Prostate gland (tissue), 2 donors: ENCODE data around the gene SERPINA4. TPM values are rescaled to one million over a fixed set of nuclear protein-coding genes. Genes with fewer than 3 reads are reported as not detected.

ENCODE experiments used
- DNase-seq: peaks from one replicate; pipeline ENCODE4 v3.0.0-alpha.2; 2019; ENCODE audit warnings: low spot score
- H3K27ac ChIP-seq, 2 donors: fragments of 200-600 bp; sonication (generic); 2 replicates each; pipeline ENCODE4 v1.5.1; 2017 to 2019
- H3K27me3 ChIP-seq: fragments of 200-600 bp; sonication (generic); replicated peaks from 2 replicates; pipeline ENCODE4 v1.5.1; 2019; ENCODE audit not compliant: insufficient read depth
- H3K36me3 ChIP-seq, 2 donors: fragments of 200-600 bp; sonication (generic); 1 replicate in 1 of 2; 2 replicates in 1 of 2; pipeline versions ENCODE4 v1.5.1 to v1.8.1; 2017 to 2019
- H3K4me1 ChIP-seq: fragments of 200-600 bp; sonication (generic); replicated peaks from 2 replicates; pipeline ENCODE4 v1.5.1; 2019
- H3K4me3 ChIP-seq, 2 donors: fragments of 200-600 bp; sonication (generic); 2 replicates each; pipeline ENCODE4 v1.5.1; 2017 to 2019
- H3K9me3 ChIP-seq: fragments of 200-600 bp; sonication (generic); 2 replicates; pipeline ENCODE4 v1.5.1; 2017
- POLR2A ChIP-seq: fragments of 450-650 bp; IDR thresholded peaks from one replicate; pipeline ENCODE4 v1.6.1; 2016; ENCODE audit warnings: antibody characterized with exemption, mild to moderate bottlenecking
- POLR2AphosphoS5 ChIP-seq: sonication (generic); formaldehyde crosslinking; IDR thresholded peaks from one replicate; pipeline ENCODE4 v1.6.1; 2017; ENCODE audit warnings: antibody characterized with exemption
- WGBS: methylation state at CpG from one replicate; pipeline ENCODE4 v1.1.5; 2018; 5-methylcytosine and 5-hydroxymethylcytosine counted together
- intact Hi-C: fragments of 100-400 bp; cut with DNase I; formaldehyde crosslinking; loops from one replicate; pipeline ENCODE4 v1.14.2; 2022
- total RNA-seq, 2 donors: library from RNA; depleted of rRNA; stranded (reverse); fragments of >200 nt; gene quantifications; one replicate each; pipeline ENCODE4 v1.1.0, GENCODE V29; 2016
- TF ChIP-seq, protein P1 (sequence below), 4 experiments: fragments of 200-600 bp in 2 of 4; fragments of 450-650 bp in 2 of 4; sonication (generic) in 2 of 4; IDR thresholded peaks; 1 replicate in 3 of 4; 2 replicates in 1 of 4; pipeline ENCODE4 v1.5.1; 2016 to 2019; ENCODE audit warnings: antibody characterized with exemption in 4 of 4, mild to moderate bottlenecking in 2 of 4, moderate library complexity in 2 of 4

Gene SERPINA4
- total RNA-seq, 2 donors from 2014 or later: 2.2 TPM; not detected in 1

DNA sequence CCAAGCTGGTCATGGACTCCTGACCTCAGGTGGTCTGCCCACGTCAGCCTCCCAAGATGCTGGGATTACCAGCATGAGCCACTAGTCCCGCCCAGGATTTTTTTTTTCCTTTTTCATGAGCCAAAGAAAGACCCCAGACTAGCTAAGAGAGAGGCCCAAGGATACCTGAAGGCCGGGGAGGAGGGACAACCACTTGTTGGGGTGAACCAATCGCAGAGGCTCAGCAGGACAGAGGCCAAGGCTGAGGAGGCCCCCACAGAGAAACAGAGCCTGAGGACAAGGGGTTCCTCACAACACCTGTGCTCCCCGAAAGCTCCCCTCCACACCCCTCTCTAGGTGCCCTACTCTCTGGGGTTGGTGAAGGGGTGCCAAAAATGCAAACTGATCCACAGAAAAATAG, 49.9 kb downstream of the SERPINA4 start:
- TF ChIP-seq, protein P1, sequence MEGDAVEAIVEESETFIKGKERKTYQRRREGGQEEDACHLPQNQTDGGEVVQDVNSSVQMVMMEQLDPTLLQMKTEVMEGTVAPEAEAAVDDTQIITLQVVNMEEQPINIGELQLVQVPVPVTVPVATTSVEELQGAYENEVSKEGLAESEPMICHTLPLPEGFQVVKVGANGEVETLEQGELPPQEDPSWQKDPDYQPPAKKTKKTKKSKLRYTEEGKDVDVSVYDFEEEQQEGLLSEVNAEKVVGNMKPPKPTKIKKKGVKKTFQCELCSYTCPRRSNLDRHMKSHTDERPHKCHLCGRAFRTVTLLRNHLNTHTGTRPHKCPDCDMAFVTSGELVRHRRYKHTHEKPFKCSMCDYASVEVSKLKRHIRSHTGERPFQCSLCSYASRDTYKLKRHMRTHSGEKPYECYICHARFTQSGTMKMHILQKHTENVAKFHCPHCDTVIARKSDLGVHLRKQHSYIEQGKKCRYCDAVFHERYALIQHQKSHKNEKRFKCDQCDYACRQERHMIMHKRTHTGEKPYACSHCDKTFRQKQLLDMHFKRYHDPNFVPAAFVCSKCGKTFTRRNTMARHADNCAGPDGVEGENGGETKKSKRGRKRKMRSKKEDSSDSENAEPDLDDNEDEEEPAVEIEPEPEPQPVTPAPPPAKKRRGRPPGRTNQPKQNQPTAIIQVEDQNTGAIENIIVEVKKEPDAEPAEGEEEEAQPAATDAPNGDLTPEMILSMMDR (IDR thresholded peaks at IDR 0.05): no peak
- TF ChIP-seq POLR2A (no peak), POLR2AphosphoS5 (no peak)
- 98% methylated on average over 5 of the region's 5 CpGs for WGBS
- Histone ChIP-seq H3K4me3 (no peak overlapping the region), H3K9me3 (no peaks in the 10 kb centered on the region), H3K27ac (no peak overlapping the region), H3K27me3 (no peaks in the 10 kb centered on the region), H3K36me3 (no peaks in the 10 kb centered on the region), H3K4me1 (no peaks in the 10 kb centered on the region)
- intact Hi-C loops: no loop called here
- DNase-seq: no peak

DNA sequence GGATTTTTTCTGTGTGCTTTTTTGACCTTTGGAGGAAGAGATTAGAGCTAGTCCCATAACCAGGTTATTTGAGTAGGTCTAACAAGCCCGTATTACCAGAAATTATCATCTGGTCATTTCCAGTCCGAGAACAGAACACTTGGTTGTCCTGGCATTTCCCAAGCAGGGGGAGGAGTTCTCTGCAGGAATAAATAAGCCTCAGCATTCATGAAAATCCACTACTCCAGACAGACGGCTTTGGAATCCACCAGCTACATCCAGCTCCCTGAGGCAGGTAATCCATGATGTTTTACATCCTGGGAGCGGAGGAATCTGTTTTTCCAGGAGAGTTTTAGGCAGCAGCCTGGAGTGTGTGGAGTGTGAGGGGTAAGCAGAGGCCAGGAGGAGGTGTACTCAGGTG, 50.9 kb downstream of the SERPINA4 start, which contains the start of gene SERPINA3:
TSS of gene SERPINA3 (plus strand) at position 218 of the 400 bp plus-strand sequence. CDS start 2,051 bp downstream, outside the sequence.
- intact Hi-C loops: no loop called here
- H3K27me3 ChIP-seq: no peaks in the 10 kb centered on the region
- DNase-seq: no peak
- peak within 1 kb of the TSS in 1 of 2 donors; percentile 22 for H3K27ac ChIP-seq
- H3K4me1 ChIP-seq: no peaks in the 10 kb centered on the region
- TF ChIP-seq POLR2AphosphoS5 (peak; percentile 31), POLR2A (no peak)
- TF ChIP-seq, protein P1 (IDR thresholded peaks at IDR 0.05): no peak
- no peaks in the 10 kb centered on the region for H3K36me3 ChIP-seq
- H3K9me3 ChIP-seq: no peaks in the 10 kb centered on the region
- WGBS: 40% methylated on average over 4 of the region's 4 CpGs
- no peak within 1 kb of the TSS for H3K4me3 ChIP-seq

DNA sequence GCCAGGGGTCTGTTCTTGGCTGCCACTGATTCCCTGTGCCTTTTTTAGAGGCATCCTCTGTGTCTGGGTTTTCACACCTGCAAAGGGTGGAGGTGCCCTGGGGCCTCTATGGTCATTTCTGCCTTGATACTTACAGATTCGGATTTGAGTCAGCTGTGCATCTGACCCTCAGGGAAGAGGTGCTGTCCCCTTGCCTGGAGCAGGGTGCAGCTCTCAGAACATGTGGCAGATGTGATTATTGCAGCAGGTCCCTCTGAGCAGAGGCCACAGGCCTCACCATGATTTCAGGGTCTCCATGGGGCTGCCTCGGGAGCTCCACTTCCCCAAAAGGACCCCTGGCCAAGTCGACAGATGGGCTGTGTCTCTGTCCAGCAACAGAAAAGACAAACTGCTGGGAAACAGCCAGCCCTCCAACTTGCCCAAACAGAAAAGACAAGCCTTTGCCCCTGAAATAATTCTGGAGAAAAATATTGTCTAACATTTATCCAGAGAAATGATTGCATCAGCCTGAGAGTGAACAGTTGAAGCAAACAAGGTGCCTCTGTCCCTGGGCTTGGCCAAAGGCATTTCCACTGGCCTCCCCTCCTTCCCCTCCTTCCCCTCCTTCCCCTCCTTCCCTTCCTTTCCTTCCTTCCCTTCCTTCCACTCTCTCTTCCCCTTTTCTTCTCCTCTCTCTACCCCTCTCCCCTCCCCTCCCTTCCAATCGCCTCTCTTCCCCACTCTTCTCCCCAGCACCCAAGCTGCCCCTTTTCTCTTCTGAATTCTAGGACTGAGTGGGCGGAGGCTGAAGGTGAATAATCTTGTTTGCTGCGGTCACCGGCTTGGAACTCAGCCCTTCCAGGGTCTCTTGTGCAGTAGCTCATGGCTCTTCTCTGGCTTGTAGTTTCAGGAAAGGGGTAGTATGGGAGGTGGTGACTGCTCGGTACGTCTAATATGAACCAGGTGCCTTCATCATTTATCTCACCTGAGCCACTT, 51.6 kb downstream of the SERPINA4 start:
- DNase-seq: no peak
- no peaks in the 10 kb centered on the region for H3K36me3 ChIP-seq
- no peaks in the 10 kb centered on the region for H3K4me1 ChIP-seq
- H3K27ac ChIP-seq: peak overlapping the region in 1 of 2 donors; percentile 22
- 54% methylated on average over 9 of the region's 9 CpGs for WGBS
- intact Hi-C loops: no loop called here
- no peaks in the 10 kb centered on the region for H3K9me3 ChIP-seq
- H3K4me3 ChIP-seq: no peak overlapping the region
- H3K27me3 ChIP-seq: no peaks in the 10 kb centered on the region
- TF ChIP-seq POLR2A (no peak), POLR2AphosphoS5 (no peak)
- TF ChIP-seq, protein P1 (IDR thresholded peaks at IDR 0.05): no peak

DNA sequence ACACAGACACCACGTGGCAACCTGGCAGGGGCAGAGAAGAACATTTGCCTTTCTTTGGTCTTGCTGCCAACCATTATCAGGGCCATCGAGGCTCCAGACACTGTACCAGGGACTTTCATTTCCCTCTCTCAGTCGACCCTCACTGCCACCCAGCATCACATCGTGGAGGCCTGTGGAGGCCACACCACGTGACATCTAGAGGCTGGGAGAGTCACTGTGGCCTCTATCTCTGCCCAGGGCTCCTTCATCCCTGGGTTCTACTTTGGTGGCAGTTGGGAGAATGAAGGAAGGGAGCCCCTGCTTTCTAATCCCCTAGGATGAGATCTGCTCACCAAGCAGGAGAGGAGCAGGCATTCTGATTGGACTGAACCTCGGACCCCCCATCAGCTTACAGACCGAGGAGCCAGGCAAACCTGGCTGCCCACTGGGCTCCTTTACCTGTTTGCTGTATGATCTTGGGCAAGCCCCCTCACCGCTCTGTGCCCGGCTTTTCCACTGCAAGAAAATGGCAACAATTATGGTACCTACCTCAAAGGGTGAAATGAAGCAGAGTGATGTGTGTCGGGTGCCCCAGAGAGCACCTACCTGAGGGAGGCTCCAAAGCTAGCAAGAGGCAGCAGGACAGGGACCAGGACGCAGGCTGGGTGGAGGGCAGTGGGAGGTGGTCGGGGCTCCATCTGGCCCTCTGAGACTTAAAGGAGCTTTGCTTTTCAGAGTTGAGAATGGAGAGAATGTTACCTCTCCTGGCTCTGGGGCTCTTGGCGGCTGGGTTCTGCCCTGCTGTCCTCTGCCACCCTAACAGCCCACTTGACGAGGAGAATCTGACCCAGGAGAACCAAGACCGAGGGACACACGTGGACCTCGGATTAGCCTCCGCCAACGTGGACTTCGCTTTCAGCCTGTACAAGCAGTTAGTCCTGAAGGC, 52.7 kb downstream of the SERPINA4 start:
- WGBS: 89% methylated on average over 20 of the region's 20 CpGs
- no peak overlapping the region for H3K27ac ChIP-seq
- no peak overlapping the region for H3K4me3 ChIP-seq
- DNase-seq: no peak
- no peaks in the 10 kb centered on the region for H3K27me3 ChIP-seq
- intact Hi-C loops: no loop called here
- no peaks in the 10 kb centered on the region for H3K36me3 ChIP-seq
- TF ChIP-seq POLR2A: no peak
- no peak for TF ChIP-seq POLR2AphosphoS5
- TF ChIP-seq, protein P1 (IDR thresholded peaks at IDR 0.05): no peak
- H3K9me3 ChIP-seq: no peaks in the 10 kb centered on the region
- H3K4me1 ChIP-seq: no peaks in the 10 kb centered on the region
